IMR-90 (cell line): ENCODE data around the gene LAMA3. TPM values are rescaled to one million over a fixed set of nuclear protein-coding genes. Genes with fewer than 3 reads are reported as not detected.

ENCODE experiments used
- ATAC-seq: fragments of 200-7000 bp; cut with Tn5 transposase; 2 replicates; pipeline ENCODE4 v1.9.1; 2020; ENCODE audit warnings: low read depth, mild to moderate bottlenecking, moderate library complexity
- BruUV-seq: library from RNA; stranded (reverse); fragments of 400-500 nt; replicated peaks from 2 replicates; lab custom pipeline; 2021; lab: Mats Ljungman, UMichigan
- CTCF ChIA-PET: fragments of 300-600 bp; formaldehyde crosslinking; extraction: SDS; loops from one replicate; lab custom pipeline; 2021; ENCODE audit warnings: antibody characterized with exemption; lab: Yijun Ruan, JAX
- POLR2A ChIA-PET: fragments of 300-600 bp; sonication (Branson Sonifier 250); formaldehyde crosslinking; loops from one replicate; lab custom pipeline; 2022; ENCODE audit warnings: antibody characterized with exemption; ENCODE audit not compliant: unreplicated experiment; lab: Charles Lee
- DNase-seq: peaks from one replicate; pipeline ENCODE4 v3.0.0; 2013
- H2AFZ ChIP-seq: replicated peaks from 2 replicates; pipeline ENCODE3; 2013; ENCODE audit warnings: low read length, mild to moderate bottlenecking; ENCODE audit not compliant: poor library complexity
- H2AK5ac ChIP-seq: 2 replicates; pipeline ENCODE4 v1.6.1; 2013; ENCODE audit warnings: low read depth, low read length, inconsistent platforms
- H2AK9ac ChIP-seq: replicated peaks from 2 replicates; pipeline ENCODE3; 2013; ENCODE audit warnings: mild to moderate bottlenecking, low read depth, low read length, moderate library complexity; ENCODE audit not compliant: poor library complexity
- H2BK120ac ChIP-seq: 2 replicates; pipeline ENCODE4 v1.6.1; 2013; ENCODE audit warnings: low read depth, low read length, inconsistent platforms
- H2BK15ac ChIP-seq: 3 replicates; pipeline ENCODE4 v1.6.1; 2013; ENCODE audit warnings: low read depth, low read length, inconsistent platforms
- H2BK20ac ChIP-seq: 2 replicates; pipeline ENCODE4 v1.6.1; 2013; ENCODE audit warnings: low read depth, mild to moderate bottlenecking, inconsistent platforms, low read length, moderate library complexity
- H2BK5ac ChIP-seq: 2 replicates; pipeline ENCODE4 v1.6.1; 2013; ENCODE audit warnings: mild to moderate bottlenecking, low read depth, low read length, inconsistent platforms; ENCODE audit not compliant: poor library complexity, severe bottlenecking
- H3K14ac ChIP-seq: replicated peaks from 2 replicates; pipeline ENCODE4 v1.6.1; 2013; ENCODE audit warnings: low read depth, low read length, inconsistent platforms
- H3K18ac ChIP-seq: 2 replicates; pipeline ENCODE4 v1.6.1; 2013; ENCODE audit warnings: low read depth, low read length, control low read depth
- H3K23ac ChIP-seq: 2 replicates; pipeline ENCODE4 v1.6.1; 2013; ENCODE audit warnings: low read depth, low read length, inconsistent platforms
- H3K27ac ChIP-seq: 2 replicates; pipeline ENCODE4 v1.5.1; 2013; ENCODE audit warnings: mild to moderate bottlenecking, control low read depth, low read length; ENCODE audit not compliant: insufficient read depth
- H3K27me3 ChIP-seq: 2 replicates; pipeline ENCODE4 v1.6.1; 2013; ENCODE audit warnings: low read length; ENCODE audit not compliant: control insufficient read depth, insufficient read depth
- H3K36me3 ChIP-seq: 2 replicates; pipeline ENCODE4 v1.6.1; 2013; ENCODE audit warnings: low read length, mixed read lengths; ENCODE audit not compliant: control insufficient read depth, insufficient read depth
- H3K4ac ChIP-seq: 2 replicates; pipeline ENCODE4 v1.6.1; 2013; ENCODE audit warnings: low read depth, low read length, inconsistent platforms
- H3K4me1 ChIP-seq: 2 replicates; pipeline ENCODE4 v1.6.1; 2013; ENCODE audit warnings: low read length, mixed read lengths; ENCODE audit not compliant: control insufficient read depth, insufficient read depth
- H3K4me2 ChIP-seq: 2 replicates; pipeline ENCODE4 v1.6.1; 2013; ENCODE audit warnings: low read depth, mild to moderate bottlenecking, control low read depth, low read length, moderate library complexity
- H3K4me3 ChIP-seq: 2 replicates; pipeline ENCODE4 v1.5.1; 2013; ENCODE audit warnings: low read depth, mild to moderate bottlenecking, control low read depth, low read length, moderate library complexity; ENCODE audit not compliant: insufficient read depth
- H3K56ac ChIP-seq: 2 replicates; pipeline ENCODE4 v1.6.1; 2013; ENCODE audit warnings: low read length, inconsistent platforms; ENCODE audit not compliant: insufficient read depth; ENCODE audit errors: extremely low read depth
- H3K79me1 ChIP-seq, 2 experiments: 2 replicates each; pipeline ENCODE4 v1.6.1; 2013; ENCODE audit warnings: low read length in 2 of 2, inconsistent platforms in 1 of 2, low read depth in 1 of 2
- H3K9ac ChIP-seq: 2 replicates; pipeline ENCODE4 v1.6.1; 2013; ENCODE audit warnings: low read depth, low read length, control low read depth
- H3K9me1 ChIP-seq: 2 replicates; pipeline ENCODE4 v1.6.1; 2013; ENCODE audit warnings: low read length, inconsistent platforms; ENCODE audit not compliant: insufficient read depth
- H3K9me3 ChIP-seq: 2 replicates; pipeline ENCODE4 v1.6.1; 2013; ENCODE audit warnings: low read length; ENCODE audit not compliant: control insufficient read depth, insufficient read depth
- H4K20me1 ChIP-seq: 2 replicates; pipeline ENCODE4 v1.6.1; 2013; ENCODE audit warnings: low read length, inconsistent platforms; ENCODE audit not compliant: insufficient read depth
- H4K5ac ChIP-seq: 2 replicates; pipeline ENCODE4 v1.6.1; 2013; ENCODE audit warnings: mild to moderate bottlenecking, low read depth, low read length, control low read depth
- H4K8ac ChIP-seq, 2 experiments: 2 replicates each; pipeline ENCODE4 v1.6.1; 2013; ENCODE audit warnings: low read depth in 2 of 2, low read length in 2 of 2, control low read depth in 1 of 2, inconsistent platforms in 1 of 2
- H4K91ac ChIP-seq: 2 replicates; pipeline ENCODE4 v1.6.1; 2013; ENCODE audit warnings: low read depth, low read length, inconsistent platforms; ENCODE audit not compliant: insufficient read depth
- BHLHE40 ChIP-seq: fragments of 150-350 bp; IDR thresholded peaks from 2 replicates; pipeline ENCODE4 v1.6.1; 2016; ENCODE audit warnings: mild to moderate bottlenecking, low read depth, low read length
- CEBPB ChIP-seq: IDR thresholded peaks from 2 replicates; pipeline ENCODE4 v1.6.1; 2012; ENCODE audit warnings: low read depth, low read length, improper control_type of control experiment
- CHD1 ChIP-seq: IDR thresholded peaks from 2 replicates; pipeline ENCODE4 v1.6.1; 2012; ENCODE audit warnings: low read depth, low read length, improper control_type of control experiment
- FOS ChIP-seq: fragments of 150-350 bp; IDR thresholded peaks from 2 replicates; pipeline ENCODE4 v1.6.1; 2016; ENCODE audit warnings: low read depth, low read length
- MAZ ChIP-seq: IDR thresholded peaks from 2 replicates; pipeline ENCODE4 v1.6.1; 2012; ENCODE audit warnings: low read depth, mild to moderate bottlenecking, low read length, improper control_type of control experiment, moderate library complexity, borderline replicate concordance
- MXI1 ChIP-seq: IDR thresholded peaks from 2 replicates; pipeline ENCODE4 v1.6.1; 2012; ENCODE audit warnings: low read depth, mild to moderate bottlenecking, low read length, moderate library complexity, borderline replicate concordance
- NFE2L2 ChIP-seq: fragments of 150-350 bp; IDR thresholded peaks from 2 replicates; pipeline ENCODE4 v1.6.1; 2016; ENCODE audit warnings: low read depth, mild to moderate bottlenecking, low read length
- POLR2A ChIP-seq: IDR thresholded peaks from 2 replicates; pipeline ENCODE4 v1.6.1; 2012; ENCODE audit warnings: mild to moderate bottlenecking, low read depth, low read length
- RAD21 ChIP-seq: IDR thresholded peaks from 2 replicates; pipeline ENCODE4 v1.6.1; 2012; ENCODE audit warnings: low read length, improper control_type of control experiment
- RCOR1 ChIP-seq: IDR thresholded peaks from 2 replicates; pipeline ENCODE4 v1.6.1; 2012; ENCODE audit warnings: mild to moderate bottlenecking, low read length, improper control_type of control experiment; ENCODE audit not compliant: insufficient replicate concordance
- RFX5 ChIP-seq: IDR thresholded peaks from 2 replicates; pipeline ENCODE4 v1.8.0; 2012; ENCODE audit warnings: low read depth, mild to moderate bottlenecking, low read length, moderate library complexity
- WGBS, 2 experiments: methylation state at CpG; one replicate each; pipeline versions ENCODE4 v1.1.5 to v1.1.7; 2013; ENCODE audit warnings: missing lambda C conversion rate in 2 of 2; ENCODE audit not compliant: insufficient read length in 1 of 2; ENCODE audit errors: extremely low coverage in 2 of 2; 5-methylcytosine and 5-hydroxymethylcytosine counted together
- dilution Hi-C: fragments of 300-500 bp; cut with HindIII; formaldehyde crosslinking; loops from one replicate; pipeline ENCODE4 v1.14.3; 2018; ENCODE audit warnings: low sequenced_read_pairs; ENCODE audit not compliant: unreplicated experiment
- in situ Hi-C: fragments of 300-500 bp; cut with MboI; formaldehyde crosslinking; loops from 3 replicates; pipeline ENCODE4 v1.14.3; 2019; ENCODE audit warnings: low sequenced_read_pairs, inconsistent platforms, mixed read lengths
- intact Hi-C: fragments of 100-400 bp; cut with micrococcal nuclease; formaldehyde crosslinking; loops from 2 replicates; pipeline ENCODE4 v1.10.0; 2022
- polyA plus RNA-seq, 3 experiments: library from polyadenylated mRNA; depleted of rRNA; stranded (reverse); fragments of >200 nt; gene quantifications; 2 replicates each; pipeline ENCODE4 v1.2.3, GENCODE V29; 2012; ENCODE audit warnings: low replicate concordance in 1 of 3
- total RNA-seq: library from RNA; depleted of rRNA; stranded (reverse); fragments of >200 nt; gene quantifications from 2 replicates; pipeline ENCODE4 v1.2.3, GENCODE V29; 2012
- TF ChIP-seq, protein P1 (sequence below): conservative IDR thresholded peaks from 2 replicates; pipeline ENCODE4 v1.5.1; 2012; ENCODE audit warnings: mild to moderate bottlenecking, low read depth, low read length, improper control_type of control experiment
- TF ChIP-seq, protein P2 (sequence below): fragments of 150-350 bp; IDR thresholded peaks from 2 replicates; pipeline ENCODE4 v1.6.1; 2017; ENCODE audit warnings: mild to moderate bottlenecking, antibody characterized with exemption, low read length, low read depth

The LAMA3 gene
- total and polyA plus RNA-seq, 2 of the 4 experiments (the other 2 are of a cell fraction) = 0.18 to 0.19 TPM

DNA sequence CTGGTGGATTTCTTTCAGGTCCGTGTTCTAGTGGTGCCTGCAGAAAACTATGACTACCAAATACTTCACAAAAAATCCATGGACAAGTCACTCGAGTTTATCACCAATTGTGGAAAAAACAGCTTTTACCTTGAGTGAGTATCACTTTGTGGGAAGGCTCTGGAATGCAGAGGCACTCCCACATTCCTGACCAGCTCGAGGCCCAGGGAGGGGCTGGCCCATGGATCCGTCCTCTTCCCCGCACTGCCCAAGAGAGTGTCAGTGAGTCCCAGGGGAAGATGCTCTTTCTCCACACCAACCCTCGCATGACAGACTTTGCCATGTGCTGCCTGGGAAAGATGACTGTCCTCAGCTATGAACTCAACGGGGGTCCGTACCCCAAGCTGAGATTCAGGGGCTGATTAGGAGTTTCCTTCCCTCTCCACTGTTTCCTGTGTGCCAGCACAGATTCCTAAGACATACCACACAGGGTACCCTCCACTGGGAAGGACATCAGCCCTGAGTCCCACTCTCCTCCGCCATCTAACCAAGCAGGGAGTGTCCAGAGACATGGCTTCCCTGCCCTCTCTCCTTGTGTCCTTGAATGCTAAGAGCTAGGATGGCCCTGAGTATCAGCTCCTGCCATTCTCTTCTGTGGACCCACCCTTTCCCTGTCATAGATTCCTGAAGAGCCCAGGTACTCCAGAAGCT is 155.9 kb downstream of the LAMA3 start:
- Histone ChIP-seq H2BK120ac (peak overlapping the region; percentile 80), H3K9ac (no peak overlapping the region), H2AK9ac (peak overlapping the region; percentile 73), H2AFZ (peak overlapping the region; percentile 88), H3K36me3 (peaks cover 1% of the 10 kb centered on the region; the same call in 1 of the 2 replicates), H3K79me1 (no peaks in the 10 kb centered on the region), H3K56ac (no peak overlapping the region), H3K4me3 (no peak overlapping the region), H3K9me1 (peaks cover 7% of the 10 kb centered on the region; the same call in 1 of the 2 replicates), H4K20me1 (no peaks in the 10 kb centered on the region), H3K9me3 (no peaks in the 10 kb centered on the region), H3K4ac (peak overlapping the region; percentile 70), H4K5ac (peak overlapping the region; percentile 45; the same call in 1 of the 2 replicates), H4K91ac (peak overlapping the region; percentile 82), H4K8ac (peak overlapping the region; percentile 40 to 61; a peak in 2 of 4 replicates), H3K4me2 (no peak overlapping the region), H3K14ac (peak overlapping the region; percentile 65), H2BK5ac (no peak overlapping the region), H3K27ac (no peak overlapping the region), H3K23ac (peak overlapping the region; percentile 24; the same call in 1 of the 2 replicates), H3K18ac (no peak overlapping the region), H3K4me1 (peaks cover 5% of the 10 kb centered on the region), H2BK20ac (peak overlapping the region; percentile 73; the same call in 1 of the 2 replicates), H2AK5ac (peak overlapping the region; percentile 59), H2BK15ac (peak overlapping the region; percentile 79; the same call in 2 of the 3 replicates), H3K27me3 (no peaks in the 10 kb centered on the region)
- CTCF ChIA-PET = interaction anchor here (0.5 kb wide), 1 partner anchor 227 kb away, joined by 4 read pairs; no protein-coding TSS in a partner anchor
- no CpG with 5 or more reads among the region's 9 CpGs for WGBS, 2 experiments
- DNase-seq (no peak), ATAC-seq (peak; percentile 89)
- in situ Hi-C loops (no loop called here), intact Hi-C loops (no loop called here), dilution Hi-C loops (no loop called here)
- no TSS peak for BruUV-seq
- TF ChIP-seq RAD21 = no peak
- TF ChIP-seq CEBPB = no peak
- TF ChIP-seq, protein P1, sequence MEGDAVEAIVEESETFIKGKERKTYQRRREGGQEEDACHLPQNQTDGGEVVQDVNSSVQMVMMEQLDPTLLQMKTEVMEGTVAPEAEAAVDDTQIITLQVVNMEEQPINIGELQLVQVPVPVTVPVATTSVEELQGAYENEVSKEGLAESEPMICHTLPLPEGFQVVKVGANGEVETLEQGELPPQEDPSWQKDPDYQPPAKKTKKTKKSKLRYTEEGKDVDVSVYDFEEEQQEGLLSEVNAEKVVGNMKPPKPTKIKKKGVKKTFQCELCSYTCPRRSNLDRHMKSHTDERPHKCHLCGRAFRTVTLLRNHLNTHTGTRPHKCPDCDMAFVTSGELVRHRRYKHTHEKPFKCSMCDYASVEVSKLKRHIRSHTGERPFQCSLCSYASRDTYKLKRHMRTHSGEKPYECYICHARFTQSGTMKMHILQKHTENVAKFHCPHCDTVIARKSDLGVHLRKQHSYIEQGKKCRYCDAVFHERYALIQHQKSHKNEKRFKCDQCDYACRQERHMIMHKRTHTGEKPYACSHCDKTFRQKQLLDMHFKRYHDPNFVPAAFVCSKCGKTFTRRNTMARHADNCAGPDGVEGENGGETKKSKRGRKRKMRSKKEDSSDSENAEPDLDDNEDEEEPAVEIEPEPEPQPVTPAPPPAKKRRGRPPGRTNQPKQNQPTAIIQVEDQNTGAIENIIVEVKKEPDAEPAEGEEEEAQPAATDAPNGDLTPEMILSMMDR = no peak
- no peak for TF ChIP-seq POLR2A
- TF ChIP-seq FOS = no peak
- TF ChIP-seq RFX5 = no peak
- TF ChIP-seq CHD1 = no peak
- TF ChIP-seq, protein P2, sequence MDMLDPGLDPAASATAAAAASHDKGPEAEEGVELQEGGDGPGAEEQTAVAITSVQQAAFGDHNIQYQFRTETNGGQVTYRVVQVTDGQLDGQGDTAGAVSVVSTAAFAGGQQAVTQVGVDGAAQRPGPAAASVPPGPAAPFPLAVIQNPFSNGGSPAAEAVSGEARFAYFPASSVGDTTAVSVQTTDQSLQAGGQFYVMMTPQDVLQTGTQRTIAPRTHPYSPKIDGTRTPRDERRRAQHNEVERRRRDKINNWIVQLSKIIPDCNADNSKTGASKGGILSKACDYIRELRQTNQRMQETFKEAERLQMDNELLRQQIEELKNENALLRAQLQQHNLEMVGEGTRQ = no peak
- no peak for TF ChIP-seq NFE2L2
- no peak for TF ChIP-seq BHLHE40
- TF ChIP-seq MXI1 = no peak
- no peak for TF ChIP-seq MAZ
- no peak for TF ChIP-seq RCOR1
- POLR2A ChIA-PET = no interaction called here
